Thoracic aorta (tissue), 2 donors: ENCODE measurements around the gene AUTS2. TPM values are rescaled to one million over a fixed set of nuclear protein-coding genes. Genes with fewer than 3 reads are reported as not detected.

ENCODE experiments used
- ATAC-seq: fragments of 150-250 bp; one replicate; pipeline ENCODE4 v1.8.0; 2017; ENCODE audit warnings: low read depth; ENCODE audit not compliant: insufficient number of reproducible peaks, low FRiP score
- DNase-seq: peaks from one replicate; pipeline ENCODE4 v3.0.0-alpha.2; 2020; ENCODE audit warnings: low spot score
- H3K27ac ChIP-seq, 2 donors: fragments of 200-600 bp; sonication (generic); 1 replicate in 1 of 2; 2 replicates in 1 of 2; pipeline ENCODE4 v1.5.1; 2016; ENCODE audit warnings: mild to moderate bottlenecking in 2 of 2, moderate library complexity in 2 of 2
- H3K27me3 ChIP-seq: fragments of 200-600 bp; sonication (generic); replicated peaks from 2 replicates; pipeline ENCODE4 v1.6.0; 2016; ENCODE audit warnings: mild to moderate bottlenecking; ENCODE audit not compliant: insufficient read depth
- H3K36me3 ChIP-seq: fragments of 200-600 bp; sonication (generic); one replicate; pipeline ENCODE4 v1.5.1; 2016
- H3K4me1 ChIP-seq, 2 donors: fragments of 200-600 bp; sonication (generic); 1 replicate in 1 of 2; 2 replicates in 1 of 2; pipeline versions ENCODE4 v1.5.1 to v1.6.0; 2016; ENCODE audit warnings: low read depth in 2 of 2, mild to moderate bottlenecking in 1 of 2; ENCODE audit not compliant: control insufficient read depth in 1 of 2
- H3K4me3 ChIP-seq: fragments of 200-600 bp; sonication (generic); 2 replicates; pipeline ENCODE4 v1.5.1; 2016; ENCODE audit warnings: mild to moderate bottlenecking
- H3K9me3 ChIP-seq: fragments of 200-600 bp; sonication (generic); 2 replicates; pipeline ENCODE4 v1.5.1; 2016
- CTCF ChIP-seq: fragments of 200-600 bp; sonication (generic); IDR thresholded peaks from one replicate; pipeline ENCODE4 v1.5.1; 2019; ENCODE audit warnings: antibody characterized with exemption
- total RNA-seq, 2 donors: library from RNA; depleted of rRNA; stranded (reverse); fragments of >200 nt; gene quantifications; one replicate each; pipeline versions ENCODE4 v1.1.0 to v1.2.3, GENCODE V29; 2016

The AUTS2 gene
- total RNA-seq, 2 donors from 2014 or later, result 49.4 to 101 TPM

GRCh38 chr7:70756789-70757188 is 1158.5 kb downstream of the AUTS2 start:
- Histone ChIP-seq H3K36me3 (no peaks in the 10 kb centered on the region), H3K27me3 (no peaks in the 10 kb centered on the region), H3K9me3 (no peaks in the 10 kb centered on the region), H3K27ac (no peak overlapping the region), H3K4me1 (peaks cover 0 to 8% of the 10 kb centered on the region in 2 donors), H3K4me3 (no peak overlapping the region)
- ATAC-seq, result no peak
- no peak for DNase-seq
- no peak for TF ChIP-seq CTCF

- H3K36me3 ChIP-seq, result no peaks in the 10 kb centered on the region
- no peak overlapping the region for H3K4me3 ChIP-seq
- DNase-seq (no peak), ATAC-seq (no peak)
- TF ChIP-seq CTCF, result no peak
- H3K4me1 ChIP-seq, result peaks cover 0 to 5% of the 10 kb centered on the region in 2 donors
- H3K27me3 ChIP-seq, result no peaks in the 10 kb centered on the region
- no peaks in the 10 kb centered on the region for H3K9me3 ChIP-seq
- H3K27ac ChIP-seq, result no peak overlapping the region
Observed at GRCh38 chr7:70758646-70759045, 1160.4 kb downstream of the AUTS2 start.

GRCh38 chr7:70759674-70760073 is 1161.4 kb downstream of the AUTS2 start:
- Histone ChIP-seq H3K27ac (no peak overlapping the region), H3K4me3 (no peak overlapping the region), H3K36me3 (no peaks in the 10 kb centered on the region), H3K9me3 (no peaks in the 10 kb centered on the region), H3K4me1 (peaks cover 0 to 6% of the 10 kb centered on the region in 2 donors), H3K27me3 (no peaks in the 10 kb centered on the region)
- ATAC-seq (no peak), DNase-seq (no peak)
- no peak for TF ChIP-seq CTCF

- no peak overlapping the region for H3K4me3 ChIP-seq
- no peaks in the 10 kb centered on the region for H3K9me3 ChIP-seq
- peaks cover 0 to 6% of the 10 kb centered on the region in 2 donors for H3K4me1 ChIP-seq
- no peak for TF ChIP-seq CTCF
- no peak overlapping the region for H3K27ac ChIP-seq
- no peak for ATAC-seq
- no peak for DNase-seq
- peaks cover 16% of the 10 kb centered on the region for H3K36me3 ChIP-seq
- no peaks in the 10 kb centered on the region for H3K27me3 ChIP-seq
Observed at GRCh38 chr7:70761711-70762328, 1163.5 kb downstream of the AUTS2 start.

GRCh38 chr7:70762696-70763095 is 1164.4 kb downstream of the AUTS2 start:
- Histone ChIP-seq H3K27me3 (no peaks in the 10 kb centered on the region), H3K4me3 (no peak overlapping the region), H3K9me3 (no peaks in the 10 kb centered on the region), H3K4me1 (peaks cover 0 to 6% of the 10 kb centered on the region in 2 donors), H3K36me3 (peaks cover 16% of the 10 kb centered on the region), H3K27ac (no peak overlapping the region)
- no peak for TF ChIP-seq CTCF
- ATAC-seq (no peak), DNase-seq (no peak)
